ENCODE data around the gene TPRG1.

DNA sequence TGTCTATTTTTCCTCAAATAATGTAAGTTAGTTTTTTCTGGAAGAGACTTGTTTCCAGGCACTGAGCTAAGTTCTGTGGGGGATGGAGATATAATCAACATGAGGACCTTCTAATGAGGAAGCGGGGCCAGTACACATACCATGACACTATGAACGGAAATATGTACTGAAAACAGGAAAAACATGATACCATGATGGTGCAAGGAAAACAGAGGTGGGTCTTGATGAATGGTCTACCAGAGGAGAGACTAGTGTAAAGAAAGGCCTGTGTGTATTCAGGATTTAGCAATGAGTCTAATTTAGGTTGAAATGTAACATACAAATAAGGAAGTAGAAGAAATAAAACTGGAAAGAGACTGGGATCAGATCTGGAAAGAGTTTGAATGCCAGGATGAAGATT, 38.9 kb upstream of the TPRG1 start:
- TF ChIP-seq, protein P1, sequence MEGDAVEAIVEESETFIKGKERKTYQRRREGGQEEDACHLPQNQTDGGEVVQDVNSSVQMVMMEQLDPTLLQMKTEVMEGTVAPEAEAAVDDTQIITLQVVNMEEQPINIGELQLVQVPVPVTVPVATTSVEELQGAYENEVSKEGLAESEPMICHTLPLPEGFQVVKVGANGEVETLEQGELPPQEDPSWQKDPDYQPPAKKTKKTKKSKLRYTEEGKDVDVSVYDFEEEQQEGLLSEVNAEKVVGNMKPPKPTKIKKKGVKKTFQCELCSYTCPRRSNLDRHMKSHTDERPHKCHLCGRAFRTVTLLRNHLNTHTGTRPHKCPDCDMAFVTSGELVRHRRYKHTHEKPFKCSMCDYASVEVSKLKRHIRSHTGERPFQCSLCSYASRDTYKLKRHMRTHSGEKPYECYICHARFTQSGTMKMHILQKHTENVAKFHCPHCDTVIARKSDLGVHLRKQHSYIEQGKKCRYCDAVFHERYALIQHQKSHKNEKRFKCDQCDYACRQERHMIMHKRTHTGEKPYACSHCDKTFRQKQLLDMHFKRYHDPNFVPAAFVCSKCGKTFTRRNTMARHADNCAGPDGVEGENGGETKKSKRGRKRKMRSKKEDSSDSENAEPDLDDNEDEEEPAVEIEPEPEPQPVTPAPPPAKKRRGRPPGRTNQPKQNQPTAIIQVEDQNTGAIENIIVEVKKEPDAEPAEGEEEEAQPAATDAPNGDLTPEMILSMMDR (IDR thresholded peaks at IDR 0.05): no peak
- no peak for TF ChIP-seq POLR2A (IDR thresholded peaks at IDR 0.05)

All from right lobe of liver (tissue), 4 donors.